ENCODE measurements around the gene KCNH4.

The KCNH4 gene

GRCh38 chr17:42117397-42118125 is 63.4 kb downstream of the KCNH4 start:
- no peak for DNase-seq (ENCODE audit: low read depth)

- peak; percentile 71 for DNase-seq (ENCODE audit: low read depth)
These were observed 64.1 kb downstream of the KCNH4 start for GRCh38 chr17:42116705-42117396.

DNA sequence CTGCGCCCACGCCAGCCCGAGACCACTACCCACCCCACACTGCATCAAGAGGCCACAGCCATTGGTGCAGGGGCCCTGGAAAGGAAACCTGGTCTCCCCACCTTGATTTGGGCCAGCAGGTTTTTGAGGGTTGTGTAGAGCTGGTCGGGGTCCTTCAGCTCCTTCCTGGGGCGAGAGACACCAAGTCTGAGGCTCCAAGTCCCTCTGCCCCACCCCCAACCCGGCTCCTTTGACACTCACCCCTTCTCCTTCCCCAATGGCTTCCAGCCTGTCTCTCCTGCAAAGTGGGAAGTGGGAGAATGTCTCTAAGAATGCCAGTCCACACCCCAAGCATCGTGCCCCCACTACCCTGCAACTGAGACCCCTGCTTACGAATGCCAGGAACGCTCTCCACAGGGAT is 66.8 kb downstream of the KCNH4 start:
- DNase-seq (ENCODE audit: low read depth): no peak

DNA sequence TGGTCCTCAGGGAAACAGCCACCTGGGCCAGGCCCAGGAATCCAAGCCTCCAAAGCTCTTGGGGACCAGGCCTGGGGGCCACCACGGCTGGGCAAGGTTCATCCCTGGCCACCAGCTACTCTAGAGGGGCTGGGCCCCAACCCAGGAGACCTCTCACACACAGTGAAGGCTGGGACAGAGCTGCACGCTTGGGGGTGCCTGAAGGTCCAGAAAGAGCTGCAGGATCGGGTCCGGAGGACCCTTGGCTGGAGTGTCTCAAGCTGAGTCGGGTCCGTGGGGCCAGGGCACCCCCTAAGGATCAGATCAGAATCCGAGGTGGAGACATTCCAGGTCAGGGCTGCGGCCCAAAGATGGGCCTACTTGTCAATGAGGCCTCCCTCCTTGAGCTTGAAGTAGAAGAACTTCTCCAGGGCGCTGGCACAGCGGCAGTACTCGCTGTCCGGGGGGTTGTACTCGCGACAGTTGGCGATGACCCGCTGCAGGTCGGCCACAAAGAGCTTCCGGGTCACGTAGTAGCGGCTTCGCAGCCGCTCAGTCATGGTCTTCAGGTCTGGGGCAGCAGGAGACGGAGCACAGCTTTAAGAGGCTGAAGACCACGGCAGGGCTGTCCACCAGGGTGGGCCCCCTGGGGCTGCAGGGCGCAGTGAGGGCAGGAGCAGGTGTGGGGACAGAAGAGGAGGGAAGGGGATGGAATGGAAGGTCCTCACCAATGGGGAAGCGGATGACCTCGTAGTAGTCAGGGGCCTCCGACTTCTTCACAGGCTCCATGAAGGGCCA is 67.5 kb downstream of the KCNH4 start:
- no peak for DNase-seq (ENCODE audit: low read depth)

DNA sequence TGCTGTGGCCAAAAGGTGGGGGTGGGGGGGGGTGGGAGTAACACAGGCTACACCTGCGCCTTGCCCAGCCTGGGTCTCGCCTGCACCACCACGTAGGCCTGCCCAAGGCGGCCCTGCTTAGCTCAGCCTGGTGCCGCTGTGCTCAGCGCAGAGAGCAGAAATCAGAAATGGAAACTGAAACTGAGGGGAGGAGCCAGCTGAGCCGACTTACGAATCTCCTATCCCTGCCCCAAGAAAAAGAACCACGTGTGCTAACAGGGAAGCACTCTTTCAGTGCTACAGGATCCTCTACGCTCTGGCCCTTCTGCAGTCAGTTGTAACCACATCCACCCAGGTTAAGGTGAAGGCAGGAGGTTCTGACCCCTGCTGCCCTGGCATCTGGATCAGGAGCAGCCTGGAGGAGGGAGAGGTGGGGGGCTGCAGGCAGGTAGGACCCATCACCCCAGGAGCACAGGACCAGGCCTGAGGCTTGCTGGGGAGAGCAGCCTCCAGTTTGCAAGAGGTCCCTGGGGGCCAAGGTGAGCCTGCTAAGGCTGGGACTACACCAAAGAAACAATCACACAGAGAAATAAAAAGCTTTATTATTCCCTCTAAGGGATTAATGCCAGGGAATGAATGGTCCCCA is 68.3 kb downstream of the KCNH4 start, which contains the start of gene DHX58:
DHX58 (minus strand) TSS at position 163 of the 625 bp plus-strand sequence. CDS start 822 bp downstream, outside the sequence.
- peak; percentile 78 for DNase-seq (ENCODE audit: low read depth)

DNA sequence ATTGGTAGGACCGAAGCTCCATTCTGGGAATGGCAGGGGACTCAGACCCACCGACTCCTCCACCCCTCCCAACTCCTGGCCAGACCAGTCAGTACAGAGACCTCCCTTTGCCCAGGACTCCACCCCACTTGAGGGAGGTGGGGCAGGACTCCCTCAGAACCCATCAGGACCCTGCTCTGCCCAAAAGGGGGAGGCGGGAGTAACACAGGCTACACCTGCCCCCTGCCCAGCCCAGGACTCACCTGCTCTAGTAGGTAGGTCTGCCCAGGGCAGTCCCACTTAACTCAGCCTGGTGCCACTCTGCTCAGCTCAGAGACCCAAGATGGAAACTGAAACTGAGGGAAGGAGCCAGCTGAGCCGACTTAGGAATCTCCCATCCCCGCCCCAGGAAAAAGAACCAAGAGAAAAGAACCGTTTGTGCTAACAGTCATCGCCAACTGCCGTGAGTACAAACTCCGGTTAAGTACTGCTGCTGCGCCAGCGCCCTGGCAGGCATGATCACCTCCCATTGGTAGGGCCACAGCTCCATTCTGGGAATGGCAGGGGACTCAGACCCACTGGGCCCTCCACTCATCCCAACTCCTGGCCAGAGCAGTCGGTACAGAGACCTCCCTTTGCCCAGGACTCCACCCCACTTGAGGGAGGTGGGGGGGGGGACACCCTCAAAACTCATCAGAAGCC is 68.9 kb downstream of the KCNH4 start:
- DNase-seq (ENCODE audit: low read depth): no peak

DNA sequence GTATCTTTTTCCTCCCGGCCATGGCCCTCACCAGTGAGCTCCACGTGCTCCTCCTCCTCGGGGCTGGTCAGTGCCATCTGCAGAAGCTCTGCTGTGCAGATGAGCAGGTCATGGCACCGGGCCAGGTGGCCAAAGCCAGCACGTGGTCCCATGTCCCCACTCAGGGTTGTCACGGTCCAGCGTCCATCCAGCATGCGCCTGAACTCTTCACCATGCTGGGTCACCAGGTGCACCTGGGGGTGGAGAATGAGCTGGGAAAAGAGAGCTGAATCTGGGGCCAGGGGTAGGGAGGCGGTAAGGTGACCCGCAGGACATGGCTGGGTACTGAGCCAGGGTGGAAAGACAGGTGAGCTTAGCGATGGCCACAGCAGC is 69.7 kb downstream of the KCNH4 start:
- DNase-seq (ENCODE audit: low read depth): no peak

DNA sequence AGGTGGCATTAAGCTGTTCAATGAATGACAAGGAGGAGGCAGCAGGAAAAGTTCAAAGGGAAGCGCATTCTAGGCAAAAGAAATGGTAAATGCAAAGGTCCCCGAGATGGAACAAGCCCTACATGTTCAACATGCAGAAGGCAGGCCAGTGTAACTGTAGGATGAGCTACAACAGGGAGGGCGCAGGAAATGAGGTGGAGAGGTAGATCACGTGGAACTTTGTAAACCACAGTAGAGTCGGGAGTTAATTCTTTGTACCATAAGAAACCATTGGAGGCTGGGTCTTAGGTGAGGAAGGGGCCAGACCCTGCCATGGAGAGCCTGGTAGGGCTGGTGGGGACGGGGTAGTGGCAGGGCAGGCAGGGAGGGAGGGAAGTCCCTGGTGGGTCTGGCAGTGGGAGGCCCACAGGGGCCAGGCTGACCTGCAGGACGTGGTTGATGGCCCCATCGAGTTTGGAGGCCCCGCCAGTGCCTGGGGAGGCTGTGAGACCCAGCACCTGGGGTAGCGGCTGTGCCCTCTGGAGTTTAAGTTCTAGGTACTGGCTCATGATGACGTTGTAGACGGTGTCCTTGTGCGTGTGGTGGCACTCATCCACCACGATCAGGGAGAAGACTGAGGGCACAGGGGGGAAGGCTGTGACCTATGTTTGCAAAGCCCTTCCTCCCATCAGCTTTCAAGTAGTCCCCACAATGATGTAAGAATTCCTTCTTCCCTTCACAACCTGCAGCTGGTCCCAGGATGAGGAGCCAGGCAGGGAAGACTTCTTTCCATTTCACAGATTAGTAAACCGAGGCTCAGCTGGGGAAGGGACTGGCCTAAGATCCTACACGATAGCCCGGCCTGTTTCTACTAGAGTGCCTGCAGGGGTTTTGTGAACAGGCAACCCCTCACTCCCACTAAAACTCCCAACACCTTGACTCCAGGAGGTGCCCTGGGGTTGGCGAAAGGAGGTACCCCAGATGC is 70.4 kb downstream of the KCNH4 start:
- no peak for DNase-seq (ENCODE audit: low read depth)

- DNase-seq (ENCODE audit: low read depth): no peak
These were observed 71.9 kb downstream of the KCNH4 start for GRCh38 chr17:42109086-42109485.

GRCh38 chr17:42107597-42108576 is 73.1 kb downstream of the KCNH4 start:
- peak; percentile 16 for DNase-seq (ENCODE audit: low read depth)

DNA sequence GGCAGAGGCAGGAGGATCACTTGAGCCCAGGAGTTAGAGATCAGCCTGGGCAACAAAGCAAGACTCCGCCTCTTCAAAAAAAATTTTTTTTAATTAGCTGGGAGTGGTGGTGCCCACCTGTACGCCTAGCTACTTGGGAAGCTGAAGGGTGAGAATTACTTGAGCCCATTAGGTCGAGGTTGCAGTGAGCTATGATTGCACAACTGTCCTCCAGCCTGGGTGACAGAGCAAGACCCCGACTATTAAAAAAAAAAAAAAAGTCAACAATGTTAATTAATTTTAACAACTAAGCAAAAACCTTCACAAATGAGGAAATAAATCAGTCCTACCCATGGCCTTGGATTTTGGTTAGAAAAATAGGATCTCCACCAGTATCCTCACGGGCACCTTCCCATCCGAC is 73.8 kb downstream of the KCNH4 start:
- DNase-seq (ENCODE audit: low read depth): no peak
